ENCODE data around the gene BATF.
A peak's percentile ranks its signal among the peaks of the same experiment; 100 is the strongest.

Gene BATF

DNA sequence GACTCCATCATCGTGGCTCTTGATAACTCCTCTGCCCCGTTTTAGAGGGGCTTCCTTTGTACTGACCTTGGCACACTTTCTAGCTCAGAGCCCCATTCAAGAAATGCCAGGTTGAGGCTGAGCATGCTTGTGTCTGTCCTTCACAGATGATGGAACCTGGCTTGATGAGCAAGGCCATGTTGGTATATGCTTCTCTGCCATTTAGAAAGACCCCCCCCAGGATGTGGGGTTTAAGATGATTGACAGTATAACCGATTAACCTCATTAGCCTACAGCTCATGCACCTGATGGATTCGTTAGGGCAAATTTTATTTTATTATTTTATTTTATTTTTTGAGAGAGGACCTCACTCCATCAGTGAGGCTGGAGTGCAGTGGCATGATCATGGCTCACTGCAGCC lies 21.0 kb downstream of the BATF start:
- Histone ChIP-seq H3K27me3 (ENCODE audit: control insufficient read depth, insufficient read depth, low read length) (no peaks in the 10 kb centered on the region), H3K36me3 (ENCODE audit: control insufficient read depth, insufficient read depth, low read length) (no peaks in the 10 kb centered on the region), H3K9ac (ENCODE audit: low read length) (no peak overlapping the region), H3K4me3 (ENCODE audit: low read length) (no peak overlapping the region), H3K4me1 (ENCODE audit: control insufficient read depth, insufficient read depth, low read length) (no peaks in the 10 kb centered on the region), H3K27ac (ENCODE audit: low read depth, low read length) (no peak overlapping the region)

DNA sequence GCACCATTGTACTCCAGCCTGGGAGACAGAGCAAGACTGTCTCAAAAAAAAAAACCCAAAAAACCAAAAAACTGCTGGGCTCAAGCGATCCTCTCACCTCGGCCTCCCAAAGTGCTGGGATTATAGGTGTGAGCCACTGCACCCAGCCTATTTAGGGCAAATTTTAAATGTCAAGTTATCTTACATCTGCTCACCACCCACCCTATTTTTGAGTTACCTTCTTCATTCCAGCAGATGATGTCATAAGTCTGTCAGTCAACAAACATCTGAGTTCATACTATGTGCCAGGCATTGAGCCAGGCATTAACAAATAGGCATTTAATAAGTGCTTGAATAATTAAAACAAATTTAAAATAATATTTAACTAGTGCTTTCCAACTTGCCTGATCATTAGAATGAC lies 21.5 kb downstream of the BATF start:
- no peaks in the 10 kb centered on the region for H3K4me1 ChIP-seq (ENCODE audit: control insufficient read depth, insufficient read depth, low read length)
- no peak overlapping the region for H3K27ac ChIP-seq (ENCODE audit: low read depth, low read length)
- no peaks in the 10 kb centered on the region for H3K27me3 ChIP-seq (ENCODE audit: control insufficient read depth, insufficient read depth, low read length)
- no peaks in the 10 kb centered on the region for H3K36me3 ChIP-seq (ENCODE audit: control insufficient read depth, insufficient read depth, low read length)
- no peak overlapping the region for H3K9ac ChIP-seq (ENCODE audit: low read length)
- no peak overlapping the region for H3K4me3 ChIP-seq (ENCODE audit: low read length)

DNA sequence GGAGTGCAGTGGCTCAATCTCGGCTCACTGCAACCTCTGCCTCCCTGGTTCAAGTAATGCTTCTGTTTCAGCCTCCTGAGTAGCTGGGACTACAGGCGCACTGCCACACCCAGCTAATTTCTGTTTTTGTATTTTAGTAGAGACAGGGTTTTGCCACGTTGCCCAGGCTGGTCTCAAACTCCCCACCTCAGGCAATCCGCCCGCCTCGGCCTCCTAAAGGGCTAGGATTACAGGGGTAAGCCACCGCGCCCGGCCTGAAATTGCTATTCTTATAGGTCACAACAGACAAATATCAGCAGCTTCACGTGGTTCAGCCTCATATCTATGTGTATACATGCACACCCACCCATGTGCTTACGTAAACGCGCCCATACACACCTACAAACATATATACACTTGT lies 23.6 kb downstream of the BATF start:
- Histone ChIP-seq H3K4me1 (ENCODE audit: control insufficient read depth, insufficient read depth, low read length) (no peaks in the 10 kb centered on the region), H3K4me3 (ENCODE audit: low read length) (no peak overlapping the region), H3K27me3 (ENCODE audit: control insufficient read depth, insufficient read depth, low read length) (no peaks in the 10 kb centered on the region), H3K36me3 (ENCODE audit: control insufficient read depth, insufficient read depth, low read length) (no peaks in the 10 kb centered on the region), H3K9ac (ENCODE audit: low read length) (no peak overlapping the region), H3K27ac (ENCODE audit: low read depth, low read length) (no peak overlapping the region)

DNA sequence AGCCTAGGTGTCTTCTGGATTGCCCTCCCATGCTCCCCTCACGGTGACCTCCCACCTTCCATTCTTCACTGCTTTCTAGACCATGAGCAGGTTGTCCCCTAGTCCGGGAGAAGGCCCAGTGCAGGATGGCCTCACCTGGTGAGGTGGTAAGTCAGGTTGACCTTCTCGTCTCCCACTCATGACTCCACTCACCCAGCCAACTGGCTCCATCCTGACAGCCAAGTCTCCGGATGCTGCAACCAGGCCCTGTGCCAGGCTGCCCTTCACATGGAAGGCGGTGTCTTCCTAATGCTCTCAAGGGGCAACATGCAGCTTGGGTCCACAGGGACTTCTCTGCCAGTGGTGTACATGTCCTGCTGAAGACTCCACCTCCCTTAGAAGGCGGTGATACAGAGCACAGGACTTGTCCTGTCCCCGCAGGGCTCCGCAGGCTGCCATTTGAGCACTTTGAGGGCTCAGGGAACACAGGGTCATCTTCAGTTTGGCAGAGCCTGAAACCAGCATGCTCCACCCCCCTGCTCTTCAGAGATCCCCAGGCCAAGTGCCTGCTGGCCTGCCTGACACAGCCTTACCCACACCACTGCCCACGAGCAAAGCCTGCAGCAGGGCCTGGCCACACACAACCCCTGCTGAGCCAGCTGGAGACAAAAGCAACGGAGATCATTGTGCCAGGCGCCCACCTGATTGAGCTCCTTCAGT lies 25.4 kb downstream of the BATF start:
- no peak overlapping the region for H3K9ac ChIP-seq (ENCODE audit: low read length)
- H3K36me3 ChIP-seq (ENCODE audit: control insufficient read depth, insufficient read depth, low read length), result no peaks in the 10 kb centered on the region
- H3K4me3 ChIP-seq (ENCODE audit: low read length), result no peak overlapping the region
- H3K27ac ChIP-seq (ENCODE audit: low read depth, low read length), result no peak overlapping the region
- no peaks in the 10 kb centered on the region for H3K27me3 ChIP-seq (ENCODE audit: control insufficient read depth, insufficient read depth, low read length)
- H3K4me1 ChIP-seq (ENCODE audit: control insufficient read depth, insufficient read depth, low read length), result peaks cover 3% of the 10 kb centered on the region

DNA sequence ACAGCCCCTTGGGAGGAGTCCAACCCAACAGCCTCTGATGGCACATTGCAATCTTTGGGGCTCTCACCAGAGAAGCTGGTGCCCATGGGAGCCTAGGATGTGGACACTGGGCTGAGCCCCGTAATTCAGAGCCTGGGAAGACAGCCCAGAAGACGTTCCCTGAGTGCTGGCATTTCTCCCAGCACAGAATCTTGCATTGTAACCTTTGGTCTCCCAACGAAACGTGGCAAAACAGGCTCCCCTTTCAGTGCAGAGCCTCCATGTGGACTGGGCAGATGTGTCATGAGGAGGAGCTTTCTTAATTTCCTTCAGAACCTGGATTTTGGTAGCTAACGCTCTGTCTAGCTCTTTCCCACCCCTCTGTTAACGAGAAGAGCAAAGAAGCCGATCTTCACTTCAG lies 26.3 kb downstream of the BATF start:
- H3K27me3 ChIP-seq (ENCODE audit: control insufficient read depth, insufficient read depth, low read length), result no peaks in the 10 kb centered on the region
- H3K27ac ChIP-seq (ENCODE audit: low read depth, low read length), result no peak overlapping the region
- H3K9ac ChIP-seq (ENCODE audit: low read length), result no peak overlapping the region
- H3K4me3 ChIP-seq (ENCODE audit: low read length), result no peak overlapping the region
- no peaks in the 10 kb centered on the region for H3K36me3 ChIP-seq (ENCODE audit: control insufficient read depth, insufficient read depth, low read length)
- H3K4me1 ChIP-seq (ENCODE audit: control insufficient read depth, insufficient read depth, low read length), result peaks cover 8% of the 10 kb centered on the region

DNA sequence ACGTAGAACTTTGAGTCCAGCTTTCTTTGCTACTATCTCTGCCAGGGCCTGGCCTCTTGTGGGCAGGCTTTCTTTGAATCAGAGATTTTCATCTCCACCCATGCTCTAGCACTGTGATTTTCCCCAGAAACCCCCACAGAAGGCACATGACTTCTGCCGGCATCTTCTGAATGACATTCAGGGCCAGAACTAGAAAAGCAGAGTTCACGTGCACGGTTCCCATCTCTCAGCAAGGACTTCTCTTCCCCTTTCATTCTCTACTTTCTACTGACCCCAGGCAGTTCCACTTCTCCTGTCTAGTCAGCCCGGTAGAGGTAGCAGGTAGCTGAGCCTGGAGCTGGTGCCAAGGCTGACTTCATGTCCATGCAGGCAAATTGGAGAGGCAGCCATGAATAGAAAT lies 26.9 kb downstream of the BATF start:
- Histone ChIP-seq H3K4me3 (ENCODE audit: low read length) (no peak overlapping the region), H3K36me3 (ENCODE audit: control insufficient read depth, insufficient read depth, low read length) (no peaks in the 10 kb centered on the region), H3K4me1 (ENCODE audit: control insufficient read depth, insufficient read depth, low read length) (peaks cover 8% of the 10 kb centered on the region), H3K27me3 (ENCODE audit: control insufficient read depth, insufficient read depth, low read length) (no peaks in the 10 kb centered on the region), H3K9ac (ENCODE audit: low read length) (no peak overlapping the region), H3K27ac (ENCODE audit: low read depth, low read length) (no peak overlapping the region)

DNA sequence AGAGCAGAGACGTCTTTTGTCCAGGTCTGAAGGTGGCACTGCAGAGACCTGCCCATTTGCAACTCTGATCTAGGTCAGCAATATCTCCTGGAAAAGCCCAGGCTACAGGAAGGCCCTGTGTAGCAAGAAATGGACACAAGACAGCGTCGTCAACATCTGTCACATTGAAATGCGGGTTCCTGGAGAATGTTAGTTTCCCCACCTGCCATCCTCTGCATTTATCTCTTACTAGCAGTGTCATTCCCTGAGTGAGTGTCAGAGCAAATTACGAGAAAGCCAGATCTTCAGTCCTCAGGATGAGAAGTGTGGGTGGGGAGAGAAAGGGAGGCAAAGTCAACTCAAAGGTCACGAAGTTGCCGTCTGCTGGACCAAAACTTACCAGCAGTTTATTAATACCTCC lies 28.8 kb downstream of the BATF start:
- no peak overlapping the region for H3K4me3 ChIP-seq (ENCODE audit: low read length)
- no peak overlapping the region for H3K9ac ChIP-seq (ENCODE audit: low read length)

DNA sequence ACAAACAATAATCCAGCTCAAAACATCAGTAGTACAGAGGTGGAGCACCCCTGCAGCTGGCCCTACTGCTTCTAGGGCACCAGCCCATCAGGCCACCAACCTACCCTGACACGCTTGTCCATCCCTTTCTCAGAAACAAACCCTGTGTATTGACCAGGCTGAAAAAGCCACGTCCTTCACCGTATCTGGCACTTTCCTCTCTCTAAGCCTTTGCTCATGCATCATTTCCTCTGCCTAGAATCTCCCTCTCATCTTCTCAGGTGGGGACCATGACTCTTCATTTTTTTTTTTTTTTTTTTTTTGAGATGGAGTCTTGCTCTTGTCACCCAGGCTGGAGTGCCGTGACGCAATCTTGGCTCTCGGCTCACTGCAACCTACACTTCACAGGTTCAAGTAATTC lies 30.9 kb downstream of the BATF start:
- peaks cover 14% of the 10 kb centered on the region for H3K4me1 ChIP-seq (ENCODE audit: control insufficient read depth, insufficient read depth, low read length)
- H3K27me3 ChIP-seq (ENCODE audit: control insufficient read depth, insufficient read depth, low read length), result no peaks in the 10 kb centered on the region
- H3K36me3 ChIP-seq (ENCODE audit: control insufficient read depth, insufficient read depth, low read length), result no peaks in the 10 kb centered on the region
- H3K9ac ChIP-seq (ENCODE audit: low read length), result no peak overlapping the region
- H3K4me3 ChIP-seq (ENCODE audit: low read length), result no peak overlapping the region
- peak overlapping the region; percentile 44 for H3K27ac ChIP-seq (ENCODE audit: low read depth, low read length)

More for the DNA sequence above, 28.8 kb downstream of the BATF start:
- Histone ChIP-seq H3K4me1 (ENCODE audit: control insufficient read depth, insufficient read depth, low read length) (peaks cover 14% of the 10 kb centered on the region), H3K27ac (ENCODE audit: low read depth, low read length) (no peak overlapping the region), H3K27me3 (ENCODE audit: control insufficient read depth, insufficient read depth, low read length) (no peaks in the 10 kb centered on the region), H3K36me3 (ENCODE audit: control insufficient read depth, insufficient read depth, low read length) (no peaks in the 10 kb centered on the region)

DNA sequence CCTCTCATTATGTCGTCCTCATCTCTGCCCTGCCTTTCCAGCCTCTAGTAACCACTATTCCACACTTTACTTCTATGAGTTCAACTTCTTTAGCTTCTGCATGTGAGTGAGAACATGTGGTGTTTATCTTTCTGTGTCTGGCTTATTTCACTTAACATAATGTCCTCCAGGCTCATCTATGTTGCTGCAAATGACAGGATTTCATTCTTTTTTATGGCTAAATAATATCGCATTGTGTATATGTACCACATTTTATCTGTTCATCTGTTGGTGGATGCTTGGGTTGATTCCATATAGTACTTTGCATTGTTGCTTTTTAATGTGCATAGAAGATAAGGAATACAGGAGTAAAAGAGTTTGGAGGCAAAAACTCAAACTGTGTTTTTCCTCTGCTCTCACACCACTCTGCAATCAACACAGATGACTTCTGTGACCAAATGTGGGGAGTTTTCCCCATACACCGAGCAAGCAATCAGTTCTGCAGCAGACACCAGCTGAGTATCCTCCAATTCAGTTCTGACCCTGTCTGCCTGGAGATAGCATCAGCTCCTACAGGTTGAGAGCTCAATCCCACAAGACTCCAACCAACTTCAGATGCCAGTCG lies 31.6 kb downstream of the BATF start:
- H3K27ac ChIP-seq (ENCODE audit: low read depth, low read length), result peak overlapping the region; percentile 44
- H3K9ac ChIP-seq (ENCODE audit: low read length), result no peak overlapping the region
- no peak overlapping the region for H3K4me3 ChIP-seq (ENCODE audit: low read length)
- H3K27me3 ChIP-seq (ENCODE audit: control insufficient read depth, insufficient read depth, low read length), result no peaks in the 10 kb centered on the region
- H3K4me1 ChIP-seq (ENCODE audit: control insufficient read depth, insufficient read depth, low read length), result peaks cover 14% of the 10 kb centered on the region
- H3K36me3 ChIP-seq (ENCODE audit: control insufficient read depth, insufficient read depth, low read length), result no peaks in the 10 kb centered on the region

DNA sequence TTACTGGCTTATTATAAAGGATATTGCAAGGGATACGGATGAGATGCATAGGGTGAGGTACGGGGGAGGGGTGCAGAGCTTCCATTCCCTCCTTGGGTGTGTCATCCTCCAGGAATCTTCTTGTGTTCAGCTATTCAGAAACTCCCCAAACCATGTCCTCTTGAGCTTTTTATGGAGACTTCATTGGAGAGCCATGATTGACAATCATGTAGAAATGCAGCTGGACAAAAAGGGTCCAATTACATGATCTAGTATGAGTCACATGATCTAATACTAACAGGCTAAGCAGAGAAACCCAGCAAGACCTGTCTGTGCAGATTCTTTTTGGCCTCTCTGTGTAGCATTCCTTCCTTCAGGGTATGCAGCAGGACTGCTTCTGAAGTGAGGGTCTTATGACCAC lies 32.2 kb downstream of the BATF start:
- no peak overlapping the region for H3K27ac ChIP-seq (ENCODE audit: low read depth, low read length)
- no peaks in the 10 kb centered on the region for H3K36me3 ChIP-seq (ENCODE audit: control insufficient read depth, insufficient read depth, low read length)
- no peaks in the 10 kb centered on the region for H3K27me3 ChIP-seq (ENCODE audit: control insufficient read depth, insufficient read depth, low read length)
- no peak overlapping the region for H3K9ac ChIP-seq (ENCODE audit: low read length)
- H3K4me3 ChIP-seq (ENCODE audit: low read length), result no peak overlapping the region
- H3K4me1 ChIP-seq (ENCODE audit: control insufficient read depth, insufficient read depth, low read length), result peaks cover 14% of the 10 kb centered on the region

DNA sequence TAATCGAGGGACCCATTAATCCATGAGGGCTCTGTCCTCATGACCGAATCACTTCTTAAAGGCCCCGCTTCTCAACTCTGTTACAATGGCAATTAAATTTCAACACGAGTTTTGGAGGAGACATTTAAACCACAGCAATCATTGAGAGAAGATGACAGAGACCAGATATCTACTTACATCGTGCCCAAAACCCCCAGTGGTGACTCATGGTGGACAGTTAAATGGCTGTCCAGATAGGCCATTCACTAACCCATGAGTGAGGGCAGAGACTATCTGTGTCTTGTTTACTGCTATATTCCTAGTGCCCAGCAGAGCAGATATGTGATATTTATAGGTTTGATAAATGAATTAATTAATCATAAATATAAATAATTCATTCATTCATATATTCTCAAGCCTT lies 36.2 kb downstream of the BATF start:
- Histone ChIP-seq H3K9ac (ENCODE audit: low read length) (no peak overlapping the region), H3K36me3 (ENCODE audit: control insufficient read depth, insufficient read depth, low read length) (no peaks in the 10 kb centered on the region), H3K27ac (ENCODE audit: low read depth, low read length) (no peak overlapping the region), H3K4me1 (ENCODE audit: control insufficient read depth, insufficient read depth, low read length) (peaks cover 6% of the 10 kb centered on the region), H3K27me3 (ENCODE audit: control insufficient read depth, insufficient read depth, low read length) (no peaks in the 10 kb centered on the region), H3K4me3 (ENCODE audit: low read length) (no peak overlapping the region)

DNA sequence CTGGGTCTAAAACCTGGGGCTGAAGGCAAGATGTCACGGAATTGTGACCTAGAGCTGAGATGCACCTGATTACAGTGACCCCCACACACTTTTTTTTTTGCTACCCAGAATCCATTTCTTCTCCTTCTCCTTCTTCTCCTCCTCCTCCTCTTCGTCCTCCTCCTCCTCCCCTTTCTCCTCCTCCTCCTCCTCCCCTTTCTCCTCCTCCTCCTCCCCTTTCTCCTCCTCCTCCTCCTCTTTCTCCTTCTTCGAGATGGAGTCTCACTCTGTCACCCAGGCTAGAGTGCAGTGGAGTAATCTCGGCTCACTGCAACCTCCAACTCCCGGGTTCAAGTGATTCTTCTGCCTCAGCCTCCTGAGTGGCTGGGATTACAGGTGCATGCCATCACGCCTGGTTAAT lies 36.8 kb downstream of the BATF start:
- no peak overlapping the region for H3K9ac ChIP-seq (ENCODE audit: low read length)
- no peaks in the 10 kb centered on the region for H3K27me3 ChIP-seq (ENCODE audit: control insufficient read depth, insufficient read depth, low read length)
- H3K36me3 ChIP-seq (ENCODE audit: control insufficient read depth, insufficient read depth, low read length), result no peaks in the 10 kb centered on the region
- peaks cover 6% of the 10 kb centered on the region for H3K4me1 ChIP-seq (ENCODE audit: control insufficient read depth, insufficient read depth, low read length)
- no peak overlapping the region for H3K4me3 ChIP-seq (ENCODE audit: low read length)
- no peak overlapping the region for H3K27ac ChIP-seq (ENCODE audit: low read depth, low read length)
